ENCODE results near the gene FGF2.

- no peak for TF ChIP-seq CTCF (tag by site-specific recombination; IDR thresholded peaks at IDR 0.05)
- TF ChIP-seq PRDM1 (tag by site-specific recombination; IDR thresholded peaks at IDR 0.05): no peak
- TF ChIP-seq ZNF561 (tag by site-specific recombination; IDR thresholded peaks at IDR 0.05; ENCODE audit: borderline replicate concordance): no peak
- TF ChIP-seq ZBTB44 (tag by site-specific recombination; IDR thresholded peaks at IDR 0.05): no peak
- no peak for TF ChIP-seq ATF2 (tag by site-specific recombination; IDR thresholded peaks at IDR 0.05; ENCODE audit: low read depth)
- no peak for TF ChIP-seq ZBTB11 (tag by site-specific recombination; conservative IDR thresholded peaks at IDR 0.05; ENCODE audit: low read depth)
- no peak for TF ChIP-seq ZNF560 (tag by site-specific recombination; IDR thresholded peaks at IDR 0.05; ENCODE audit: borderline replicate concordance)
- TF ChIP-seq ZBTB7A (tag by site-specific recombination; IDR thresholded peaks at IDR 0.05; ENCODE audit: low read depth): no peak
- TF ChIP-seq SP2 (tag by site-specific recombination; IDR thresholded peaks at IDR 0.05): no peak
- TF ChIP-seq ZBTB26 (tag by site-specific recombination; optimal IDR thresholded peaks at IDR 0.05): no peak
- TF ChIP-seq ZBTB21 (tag by site-specific recombination; IDR thresholded peaks at IDR 0.05): no peak
- TF ChIP-seq ZNF558 (tag by site-specific recombination; IDR thresholded peaks at IDR 0.05): no peak
These were observed 4.2 kb upstream of the FGF2 start for GRCh38 chr4:122822466-122822865.

All from HEK293 (cell line).